ENCODE results near the gene SLC13A5.
A peak's percentile ranks its signal among the peaks of the same experiment; 100 is the strongest.
"Not testable (repeated sequence)": the region's sequence is repeated elsewhere in the genome, so short reads cannot be mapped to it uniquely, and the experiment has no call there.

Gene SLC13A5

GRCh38 chr17:6683730-6684459 lies 29.3 kb downstream of the SLC13A5 start:
- no peak for DNase-seq (ENCODE audit: low read depth)

DNA sequence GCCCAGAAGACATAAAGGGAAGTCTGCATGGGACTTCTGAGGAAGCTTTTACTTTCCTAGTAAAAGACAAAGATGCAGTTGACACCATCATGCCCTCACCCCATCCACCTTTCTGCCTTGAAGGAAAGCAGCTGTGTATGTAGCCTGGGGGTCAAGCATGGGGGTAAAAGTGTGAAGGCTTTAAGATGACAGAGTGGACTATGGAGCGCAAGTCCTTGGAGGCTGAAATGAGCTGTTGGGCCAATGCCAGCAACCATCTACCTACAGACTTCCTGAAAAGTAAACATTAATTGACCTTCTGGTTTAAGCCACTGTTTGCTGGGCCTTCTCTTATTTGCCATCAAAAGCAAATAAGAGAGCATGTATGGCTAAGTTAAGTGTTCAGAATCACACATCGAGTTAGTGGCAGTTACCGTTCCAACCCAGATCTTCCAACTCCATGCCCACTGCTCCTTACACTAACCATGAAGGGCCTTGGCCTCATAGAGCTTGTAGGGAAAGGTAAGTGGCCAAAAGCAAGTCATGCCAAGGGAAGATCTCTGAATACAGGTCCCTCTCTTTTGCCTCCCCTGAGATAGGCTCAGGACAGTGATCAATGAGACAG lies 30.0 kb downstream of the SLC13A5 start:
- no peak for DNase-seq (ENCODE audit: low read depth)

- DNase-seq (ENCODE audit: low read depth): no peak
These were observed 30.8 kb downstream of the SLC13A5 start for GRCh38 chr17:6682339-6682738.

- DNase-seq (ENCODE audit: low read depth): no peak
These were observed 31.5 kb downstream of the SLC13A5 start for GRCh38 chr17:6681671-6682070.

DNA sequence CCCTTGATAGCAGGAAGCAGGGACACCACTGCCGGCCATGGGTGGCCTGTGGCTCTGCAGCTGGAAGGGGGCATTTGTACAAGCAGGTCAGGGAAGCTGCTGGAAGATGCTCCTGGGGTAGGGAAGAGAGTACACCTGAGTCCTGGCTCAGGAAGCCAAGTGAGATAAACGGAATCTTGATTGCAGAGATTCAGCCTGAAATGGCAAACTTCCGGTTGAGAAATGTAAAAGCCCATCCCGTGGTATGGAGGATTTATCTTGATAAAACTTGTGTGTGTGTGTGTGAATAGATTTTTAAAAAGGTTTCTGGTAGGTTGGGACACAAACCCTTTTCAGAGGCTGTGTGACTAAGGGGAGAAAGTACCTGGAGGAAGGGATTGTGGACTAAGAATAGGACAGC lies 32.0 kb downstream of the SLC13A5 start:
- DNase-seq (ENCODE audit: low read depth): no peak

DNA sequence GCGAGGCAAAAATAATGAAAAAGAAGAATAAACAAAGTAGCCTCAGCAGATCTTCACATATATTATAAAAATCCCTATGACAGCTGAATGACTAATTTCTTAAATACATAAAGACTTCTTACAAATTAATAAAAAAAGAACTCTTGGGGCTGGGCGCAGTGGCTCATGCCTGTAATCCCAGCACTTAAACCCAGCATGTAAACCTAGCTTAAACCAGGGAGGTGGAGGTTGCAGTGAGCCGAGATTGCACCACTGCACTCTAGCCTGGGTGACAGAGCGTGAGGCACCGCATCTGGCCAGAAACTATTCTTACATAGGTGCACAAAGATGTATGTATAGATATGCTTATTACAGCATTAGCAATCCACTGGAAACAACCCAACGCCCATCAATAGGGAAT lies 33.9 kb downstream of the SLC13A5 start:
- no peak for DNase-seq (ENCODE audit: low read depth)

GRCh38 chr17:6677946-6678345 lies 35.2 kb downstream of the SLC13A5 start:
- DNase-seq (ENCODE audit: low read depth): no peak

DNA sequence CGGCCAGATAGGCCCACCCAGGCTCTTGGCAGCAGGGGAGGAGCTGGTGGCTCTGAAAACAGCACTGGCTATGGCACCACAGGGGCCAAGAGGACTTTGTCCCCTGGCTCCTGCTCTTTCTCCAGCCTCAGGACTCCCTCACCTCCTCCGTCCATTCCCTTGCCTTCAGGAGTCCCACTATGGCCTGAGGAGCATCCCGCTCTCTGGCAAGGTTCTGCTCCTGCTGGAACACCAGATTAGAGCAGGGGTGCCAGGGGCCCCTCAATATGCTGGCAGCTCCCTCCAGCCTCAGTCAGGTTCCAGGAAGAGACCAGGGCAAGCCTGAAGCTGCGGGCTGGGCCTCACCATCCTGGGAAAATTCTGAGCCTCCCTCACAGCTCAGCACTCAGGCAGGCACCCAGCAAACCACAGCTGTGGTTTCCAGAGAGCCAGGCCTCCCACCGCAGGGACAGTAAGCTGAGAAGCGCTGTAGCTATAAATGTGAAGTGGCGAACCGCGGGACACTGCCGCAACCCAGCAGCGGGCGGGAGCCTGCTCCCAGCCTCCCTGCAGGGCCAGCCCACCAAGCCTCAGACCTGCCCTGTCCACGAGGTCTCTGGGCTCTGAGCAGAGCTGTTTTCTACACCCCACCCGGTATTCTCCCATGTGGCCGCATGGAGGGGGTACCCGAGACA lies 35.9 kb downstream of the SLC13A5 start:
- peak; percentile 18 for DNase-seq (ENCODE audit: low read depth)

- DNase-seq (ENCODE audit: low read depth): no peak
These were observed 36.4 kb downstream of the SLC13A5 start for GRCh38 chr17:6676802-6677157.

- no peak for DNase-seq (ENCODE audit: low read depth)
These were observed 37.9 kb downstream of the SLC13A5 start for GRCh38 chr17:6675201-6675825.

DNA sequence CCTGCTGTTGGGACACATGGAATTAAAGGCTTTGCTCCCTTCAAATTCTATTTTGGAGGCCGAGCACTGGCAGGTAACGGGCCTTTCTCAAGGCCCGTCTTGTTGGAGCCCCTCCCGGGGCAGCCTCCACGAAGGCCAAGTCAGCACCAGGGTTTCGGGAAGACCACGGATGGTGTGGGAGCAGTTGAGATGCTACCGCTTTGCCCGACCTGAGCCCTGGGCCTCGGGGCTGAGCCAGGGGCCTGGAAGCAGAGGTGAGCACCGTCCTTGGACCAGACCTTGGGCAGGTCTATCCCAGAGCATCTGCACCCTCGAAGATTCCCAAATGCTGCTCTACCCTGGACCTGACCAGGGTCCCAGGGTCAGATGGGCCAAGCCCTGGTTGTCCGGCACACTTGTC lies 38.6 kb downstream of the SLC13A5 start:
- DNase-seq (ENCODE audit: low read depth): no peak

DNA sequence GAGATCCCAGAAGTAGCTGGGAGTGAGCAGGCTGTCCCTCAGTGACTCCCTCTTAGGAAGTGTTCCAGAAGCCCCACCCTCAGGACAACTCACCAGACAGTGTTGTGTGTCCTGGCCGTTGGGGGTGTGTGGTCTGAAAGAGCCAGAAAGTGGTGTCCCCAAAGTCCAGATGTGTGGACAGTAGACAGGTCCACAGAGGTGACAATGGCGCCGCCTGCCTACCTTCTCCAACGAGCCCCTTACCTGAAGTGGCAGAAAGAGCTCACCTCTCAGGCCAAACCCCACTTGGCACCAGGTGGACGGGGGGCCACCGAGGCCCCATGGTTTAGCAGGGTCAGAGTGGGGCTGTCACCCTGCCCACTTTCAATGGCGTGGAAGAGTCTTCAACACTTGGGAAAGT lies 41.7 kb downstream of the SLC13A5 start:
- no peak for DNase-seq (ENCODE audit: low read depth)

DNA sequence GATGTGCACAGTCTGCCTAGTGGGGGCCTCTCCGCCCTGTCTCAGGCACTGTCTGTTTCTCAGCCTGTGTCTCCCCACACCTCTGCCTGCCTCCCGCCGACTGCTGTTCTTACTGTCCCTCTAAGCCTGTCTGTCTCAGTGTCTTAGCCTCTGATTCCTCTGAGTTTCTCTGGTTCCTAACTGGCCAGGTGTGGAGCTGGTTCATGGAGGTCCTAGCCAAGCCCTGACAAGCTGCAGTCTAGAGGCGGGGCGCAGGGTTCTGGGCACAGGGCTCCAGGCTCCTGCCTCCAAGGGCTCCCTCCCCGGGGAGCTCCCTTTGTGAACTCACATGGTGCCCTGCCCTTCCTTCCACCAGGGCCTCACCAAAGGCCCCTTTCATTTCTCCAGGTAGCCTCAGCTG lies 42.2 kb downstream of the SLC13A5 start:
- no peak for DNase-seq (ENCODE audit: low read depth)

GRCh38 chr17:6670571-6670970 lies 42.6 kb downstream of the SLC13A5 start:
- DNase-seq (ENCODE audit: low read depth): no peak

DNA sequence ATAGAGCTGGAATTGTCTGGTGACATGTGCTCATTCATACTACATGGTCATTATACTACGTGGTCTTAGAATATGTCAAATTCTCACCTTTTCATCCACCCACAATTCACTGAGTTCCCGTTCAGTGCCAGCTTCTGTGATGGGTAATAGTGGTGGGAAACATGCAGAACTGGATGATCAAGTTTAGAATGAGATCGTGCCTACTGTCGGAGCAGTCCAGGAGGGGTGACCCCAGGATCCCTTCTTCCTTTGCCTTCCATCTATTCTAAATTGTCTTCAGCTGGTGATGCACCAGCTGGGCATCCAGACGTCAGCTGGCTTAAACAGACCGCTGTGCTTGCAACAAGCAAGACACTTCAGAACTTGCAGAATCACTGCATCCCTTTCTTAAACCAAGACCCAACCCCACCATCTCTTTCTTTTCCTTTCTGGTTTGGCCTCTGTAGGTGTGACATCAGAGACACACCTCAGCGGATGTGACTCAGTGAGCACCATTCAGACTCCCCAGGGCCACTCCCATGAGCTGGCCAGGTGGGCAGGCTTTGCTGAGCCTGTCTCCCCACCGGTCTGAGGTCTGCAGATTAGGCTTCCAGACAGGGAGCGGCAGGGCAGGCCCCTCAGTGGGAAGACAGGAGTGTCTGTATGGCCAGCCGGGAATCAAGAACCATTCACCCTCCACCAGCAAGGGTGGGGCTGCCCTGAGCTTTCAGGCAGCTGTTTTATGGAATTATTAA lies 43.5 kb downstream of the SLC13A5 start:
- no peak for DNase-seq (ENCODE audit: low read depth)

- no peak for DNase-seq (ENCODE audit: low read depth)
These were observed 44.3 kb downstream of the SLC13A5 start for GRCh38 chr17:6668727-6669425.

DNA sequence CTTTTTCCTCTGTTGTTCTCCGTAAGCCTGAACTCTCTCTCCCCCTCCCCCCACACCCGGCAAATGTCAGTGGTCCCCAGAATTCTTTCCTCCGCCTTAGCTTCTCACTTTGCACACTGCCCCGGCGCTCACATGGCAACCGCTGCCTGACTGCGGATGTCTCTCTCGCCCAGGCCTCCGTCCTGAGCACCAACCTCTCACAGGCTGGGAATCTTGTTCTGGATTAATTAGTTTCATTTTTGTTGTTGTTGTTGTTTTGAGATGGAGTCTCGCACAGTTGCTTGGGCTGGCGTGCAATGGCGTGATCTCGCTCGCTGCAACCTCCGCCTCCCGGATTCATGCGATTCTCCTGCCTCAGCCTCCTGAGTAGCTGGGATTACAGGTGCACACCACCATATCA lies 45.0 kb downstream of the SLC13A5 start:
- DNase-seq (ENCODE audit: low read depth): no peak

DNA sequence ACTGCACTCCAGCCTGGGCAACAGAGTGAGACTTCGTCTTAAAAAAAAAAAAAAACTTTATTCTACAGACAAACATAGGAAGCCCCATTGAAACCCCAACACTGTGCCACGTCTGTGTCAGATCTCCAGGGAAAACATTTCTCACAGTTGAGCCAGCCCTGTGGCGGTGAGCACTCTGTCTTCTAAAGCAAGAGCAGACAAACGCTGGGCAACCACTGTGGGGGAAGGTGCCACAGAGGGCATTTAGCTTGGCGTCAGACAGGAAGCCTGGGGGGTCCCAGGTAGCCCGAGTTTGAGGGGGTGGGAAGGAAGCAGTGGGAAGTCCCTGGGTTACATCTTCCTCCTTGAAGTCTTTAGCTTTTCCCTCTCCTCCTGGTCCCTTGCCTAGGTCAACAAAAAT lies 45.7 kb downstream of the SLC13A5 start:
- no peak for DNase-seq (ENCODE audit: low read depth)

DNA sequence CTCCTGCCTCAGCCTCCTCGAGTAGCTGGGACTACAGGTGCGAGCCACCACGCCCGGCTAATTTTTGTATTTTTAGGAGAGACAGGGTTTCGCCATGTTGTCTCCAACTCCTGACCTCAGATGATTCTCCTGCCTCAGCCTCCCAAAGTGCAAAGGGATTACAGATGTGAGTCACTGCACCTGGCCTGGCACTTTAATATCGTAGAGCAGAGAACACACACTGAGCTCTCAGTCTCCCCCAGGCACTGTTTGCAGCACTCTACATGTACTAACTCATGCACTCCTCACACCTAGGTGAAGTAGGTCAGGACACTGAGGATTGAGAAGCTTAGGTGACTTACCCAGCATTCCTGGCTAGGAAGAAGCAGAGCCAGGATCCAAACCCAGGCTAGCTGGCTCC lies 46.6 kb downstream of the SLC13A5 start:
- DNase-seq (ENCODE audit: low read depth): no peak

- peak; percentile 76 for DNase-seq (ENCODE audit: low read depth)
These were observed 47.1 kb downstream of the SLC13A5 start for GRCh38 chr17:6666077-6666521.

- DNase-seq (ENCODE audit: low read depth): not testable (repeated sequence)
These were observed 50.0 kb downstream of the SLC13A5 start for GRCh38 chr17:6663200-6663599.

- DNase-seq (ENCODE audit: low read depth): no peak
These were observed 51.7 kb downstream of the SLC13A5 start for GRCh38 chr17:6661464-6661848.

All from iris pigment epithelial cell (primary cell).